HCT116 (cell line): ENCODE results near the gene CDK8.

ENCODE experiments used
- CEBPB ChIP-seq: IDR thresholded peaks from 2 replicates; pipeline ENCODE4 v1.6.1; 2012; ENCODE audit warnings: low read depth
- CTCF ChIP-seq, 3 experiments: fragments of 200-600 bp in 1 of 3; sonication (generic) in 1 of 3; IDR thresholded peaks in 2 of 3; conservative IDR thresholded peaks in 1 of 3; 2 replicates each; pipeline ENCODE4 v1.5.1; 2012 to 2017; ENCODE audit warnings: low read depth in 2 of 3, low read length in 2 of 3, antibody characterized with exemption in 1 of 3, borderline replicate concordance in 1 of 3, control low read depth in 1 of 3, mild to moderate bottlenecking in 1 of 3, mixed read lengths in 1 of 3, mixed run types in 1 of 3, moderate library complexity in 1 of 3; ENCODE audit not compliant: insufficient read depth in 1 of 3
- EZH2 ChIP-seq: fragments of 200-600 bp; sonication (generic); IDR thresholded peaks from 2 replicates; pipeline ENCODE4 v1.6.1; 2017; ENCODE audit warnings: antibody characterized with exemption, mixed run types
- POLR2A ChIP-seq: IDR thresholded peaks from 2 replicates; pipeline ENCODE4 v1.7.0; 2011; ENCODE audit warnings: borderline replicate concordance; ENCODE audit not compliant: insufficient read depth, insufficient read length; ENCODE audit errors: extremely low read depth
- POLR2AphosphoS5 ChIP-seq: IDR thresholded peaks from 2 replicates; pipeline ENCODE4 v1.6.1; 2011; ENCODE audit warnings: mild to moderate bottlenecking, low read depth, low read length, moderate library complexity
- REST ChIP-seq: IDR thresholded peaks from 2 replicates; pipeline ENCODE4 v1.6.1; 2012; ENCODE audit warnings: low read depth
- SIN3A ChIP-seq: IDR thresholded peaks from 2 replicates; pipeline ENCODE4 v1.6.1; 2012; ENCODE audit warnings: low read depth
- YY1 ChIP-seq: IDR thresholded peaks from 2 replicates; pipeline ENCODE4 v1.6.1; 2011; ENCODE audit warnings: low read length, low read depth, moderate library complexity, mild to moderate bottlenecking; ENCODE audit not compliant: insufficient replicate concordance; ENCODE audit errors: extremely low read depth
- ZNF274 ChIP-seq: fragments of 200-500 bp; sonication (Bioruptor generic); IDR thresholded peaks from 2 replicates; pipeline ENCODE4 v1.6.1; 2014; ENCODE audit warnings: mild to moderate bottlenecking, low read depth, low read length, inconsistent platforms
- TF ChIP-seq, protein P1 (sequence below): IDR thresholded peaks from 2 replicates; pipeline ENCODE4 v1.6.1; 2011; ENCODE audit warnings: mild to moderate bottlenecking, low read length, moderate library complexity; ENCODE audit not compliant: insufficient replicate concordance; ENCODE audit errors: extremely low read depth

- TF ChIP-seq CTCF (IDR thresholded peaks at IDR 0.05 in 2 of 3, conservative IDR thresholded peaks at IDR 0.05 in 1 of 3; ENCODE audit: borderline replicate concordance in 1 of 3, insufficient read depth in 1 of 3, low read depth in 2 of 3, low read length in 2 of 3): no peak
- TF ChIP-seq POLR2AphosphoS5: no peak
- TF ChIP-seq EZH2: no peak
- TF ChIP-seq SIN3A: no peak
- no peak for TF ChIP-seq POLR2A
- TF ChIP-seq REST: no peak
- TF ChIP-seq YY1: no peak
- no peak for TF ChIP-seq ZNF274
- TF ChIP-seq CEBPB: no peak
- TF ChIP-seq, protein P1, sequence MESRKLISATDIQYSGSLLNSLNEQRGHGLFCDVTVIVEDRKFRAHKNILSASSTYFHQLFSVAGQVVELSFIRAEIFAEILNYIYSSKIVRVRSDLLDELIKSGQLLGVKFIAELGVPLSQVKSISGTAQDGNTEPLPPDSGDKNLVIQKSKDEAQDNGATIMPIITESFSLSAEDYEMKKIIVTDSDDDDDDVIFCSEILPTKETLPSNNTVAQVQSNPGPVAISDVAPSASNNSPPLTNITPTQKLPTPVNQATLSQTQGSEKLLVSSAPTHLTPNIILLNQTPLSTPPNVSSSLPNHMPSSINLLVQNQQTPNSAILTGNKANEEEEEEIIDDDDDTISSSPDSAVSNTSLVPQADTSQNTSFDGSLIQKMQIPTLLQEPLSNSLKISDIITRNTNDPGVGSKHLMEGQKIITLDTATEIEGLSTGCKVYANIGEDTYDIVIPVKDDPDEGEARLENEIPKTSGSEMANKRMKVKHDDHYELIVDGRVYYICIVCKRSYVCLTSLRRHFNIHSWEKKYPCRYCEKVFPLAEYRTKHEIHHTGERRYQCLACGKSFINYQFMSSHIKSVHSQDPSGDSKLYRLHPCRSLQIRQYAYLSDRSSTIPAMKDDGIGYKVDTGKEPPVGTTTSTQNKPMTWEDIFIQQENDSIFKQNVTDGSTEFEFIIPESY: no peak
These were observed 71.9 kb downstream of the CDK8 start for GRCh38 chr13:26325876-26326275.
